Measurements from ENCODE around the gene TMEM80. TPM values are rescaled to one million over a fixed set of nuclear protein-coding genes. Genes with fewer than 3 reads are reported as not detected.
A peak's percentile ranks its signal among the peaks of the same experiment; 100 is the strongest.

The TMEM80 gene
- total and polyA plus RNA-seq, 12 donors: 11.1 to 85.3 (median 32.8) TPM

GRCh38 chr11:746289-747157, 50.9 kb downstream of the TMEM80 start:
- TF ChIP-seq POLR2A (IDR thresholded peaks at IDR 0.05) (no peak), CTCF (IDR thresholded peaks at IDR 0.05) (no peak)
- DNase-seq: peak in 3 of 7 donors; percentile 29 to 47 (median 45)
- no peaks in the 10 kb centered on the region for H3K27me3 ChIP-seq
- WGBS, 4 donors: 22 to 51% (median 36%) methylated on average over 19 to 46 of the region's 46 CpGs
- H3K36me3 ChIP-seq (replicated peaks in 1 of 2): no peaks in the 10 kb centered on the region
- H3K27ac ChIP-seq: peak overlapping the region in 4 of 5 donors; percentile 56 to 87 (median 76)
- H3K4me1 ChIP-seq (replicated peaks in 1 of 2): peaks cover 20 to 25% of the 10 kb centered on the region in 2 donors
- peak overlapping the region in 2 of 4 donors; percentile 35 to 84 for H3K4me3 ChIP-seq
- intact Hi-C loops (cut with DNase I): no loop called here
- H3K9me3 ChIP-seq (replicated peaks in 1 of 3): no peaks in the 10 kb centered on the region

GRCh38 chr11:747158-748006, 51.8 kb downstream of the TMEM80 start, which contains the start of gene TALDO1:
TSS of gene TALDO1 (plus strand) at chr11:747464. CDS start at chr11:747482, 18 bp downstream.
- no peaks in the 10 kb centered on the region for H3K27me3 ChIP-seq
- WGBS, 4 donors: 0 to 4% (median 1%) methylated on average over 5 to 112 of the region's 112 CpGs
- intact Hi-C loops (cut with DNase I): no loop called here
- peak within 1 kb of the TSS in 4 of 5 donors; percentile 56 to 87 (median 76) for H3K27ac ChIP-seq
- H3K4me3 ChIP-seq: peak within 1 kb of the TSS; percentile 35 to 90 (median 72)
- peak; percentile 88 to 94 (median 91) for DNase-seq
- no peaks in the 10 kb centered on the region for H3K36me3 ChIP-seq (replicated peaks in 1 of 2)
- H3K4me1 ChIP-seq (replicated peaks in 1 of 2): peaks cover 20 to 25% of the 10 kb centered on the region in 2 donors
- no peaks in the 10 kb centered on the region for H3K9me3 ChIP-seq (replicated peaks in 1 of 3)
- peak in 4 of 6 experiments; percentile 7 to 34 (median 18) for TF ChIP-seq CTCF (IDR thresholded peaks at IDR 0.05)
- peak; percentile 36 to 73 for TF ChIP-seq POLR2A (IDR thresholded peaks at IDR 0.05)

GRCh38 chr11:748007-748359, 52.4 kb downstream of the TMEM80 start:
- H3K27ac ChIP-seq: peak overlapping the region in 2 of 5 donors; percentile 79 to 87
- no peaks in the 10 kb centered on the region for H3K9me3 ChIP-seq (replicated peaks in 1 of 3)
- no peak for TF ChIP-seq POLR2A (IDR thresholded peaks at IDR 0.05)
- TF ChIP-seq CTCF (IDR thresholded peaks at IDR 0.05): no peak
- intact Hi-C loops (cut with DNase I): no loop called here
- peaks cover 20 to 25% of the 10 kb centered on the region in 2 donors for H3K4me1 ChIP-seq (replicated peaks in 1 of 2)
- peak in 2 of 7 donors; percentile 22 to 37 for DNase-seq
- no peaks in the 10 kb centered on the region for H3K36me3 ChIP-seq (replicated peaks in 1 of 2)
- no peaks in the 10 kb centered on the region for H3K27me3 ChIP-seq
- H3K4me3 ChIP-seq: peak overlapping the region; percentile 35 to 90 (median 72)
- 13 to 45% (median 21%) methylated on average over 6 to 18 of the region's 18 CpGs for WGBS, 4 donors

GRCh38 chr11:749731-750130, 54.1 kb downstream of the TMEM80 start:
- Histone ChIP-seq H3K27me3 (no peaks in the 10 kb centered on the region), H3K4me3 (no peak overlapping the region), H3K9me3 (replicated peaks in 1 of 3) (no peaks in the 10 kb centered on the region), H3K27ac (no peak overlapping the region), H3K36me3 (replicated peaks in 1 of 2) (no peaks in the 10 kb centered on the region), H3K4me1 (replicated peaks in 1 of 2) (peaks cover 20 to 25% of the 10 kb centered on the region in 2 donors)
- intact Hi-C loops (cut with DNase I): no loop called here
- no peak for DNase-seq
- 57 to 76% (median 64%) methylated on average over 2 of the region's 2 CpGs for WGBS, 4 donors
- no peak for TF ChIP-seq CTCF (IDR thresholded peaks at IDR 0.05)
- TF ChIP-seq POLR2A (IDR thresholded peaks at IDR 0.05): no peak

All from adrenal gland (tissue), 12 donors.